WTC11 (cell line): ENCODE data around the gene GFY. TPM values are rescaled to one million over a fixed set of nuclear protein-coding genes. Genes with fewer than 3 reads are reported as not detected.
A peak's percentile ranks its signal among the peaks of the same experiment; 100 is the strongest.

Experiments used
- ATAC-seq: fragments of 200-7000 bp; cut with Tn5 transposase; 2 replicates; pipeline ENCODE4 v1.10.0; 2021; ENCODE audit warnings: mild to moderate bottlenecking, moderate library complexity
- CTCF ChIA-PET: fragments of 300-600 bp; sonication (Branson Sonifier 250); formaldehyde crosslinking; loops from one replicate; lab custom pipeline; 2021; ENCODE audit warnings: antibody characterized with exemption; lab: Charles Lee
- POLR2A ChIA-PET: fragments of 350-600 bp; sonication (Branson Sonifier 250); formaldehyde crosslinking; loops from one replicate; lab custom pipeline; 2021; ENCODE audit warnings: antibody characterized with exemption; lab: Charles Lee
- DNase-seq: peaks from one replicate; pipeline ENCODE4 v3.0.0; 2021; ENCODE audit warnings: low spot score
- H3K27ac Mint-ChIP-seq: 2 replicates; pipeline ENCODE4 v1.8.0; 2021; ENCODE audit warnings: mixed read lengths
- H3K27me3 Mint-ChIP-seq: 2 replicates; pipeline ENCODE4 v1.8.0; 2021; ENCODE audit warnings: low read depth, mild to moderate bottlenecking, moderate library complexity, mixed read lengths
- H3K36me3 Mint-ChIP-seq: 2 replicates; pipeline ENCODE4 v1.8.0; 2021; ENCODE audit warnings: mixed read lengths
- H3K4me1 Mint-ChIP-seq: 2 replicates; pipeline ENCODE4 v1.8.0; 2022; ENCODE audit warnings: mixed read lengths
- H3K4me3 Mint-ChIP-seq: 2 replicates; pipeline ENCODE4 v1.8.0; 2021; ENCODE audit warnings: mild to moderate bottlenecking, moderate library complexity, mixed read lengths
- H3K9me3 Mint-ChIP-seq: 2 replicates; pipeline ENCODE4 v1.8.0; 2021; ENCODE audit warnings: mixed read lengths
- ELF4 ChIP-seq: sonication (generic); formaldehyde crosslinking; IDR thresholded peaks from 2 replicates; pipeline ENCODE4 v1.8.1; 2022; ENCODE audit warnings: low read depth, mild to moderate bottlenecking, moderate library complexity, missing genetic modification reagents
- FOXJ3 ChIP-seq: sonication (generic); formaldehyde crosslinking; IDR thresholded peaks from 2 replicates; pipeline ENCODE4 v1.9.0; 2021; ENCODE audit warnings: missing genetic modification reagents, mild to moderate bottlenecking, borderline replicate concordance
- FOXK1 ChIP-seq: sonication (generic); formaldehyde crosslinking; IDR thresholded peaks from 2 replicates; pipeline ENCODE4 v1.8.0; 2022; ENCODE audit warnings: mild to moderate bottlenecking, moderate library complexity, missing genetic modification reagents
- FOXP1 ChIP-seq: sonication (generic); formaldehyde crosslinking; IDR thresholded peaks from 2 replicates; pipeline ENCODE4 v1.8.0; 2022; ENCODE audit warnings: missing genetic modification reagents, mild to moderate bottlenecking, moderate library complexity, borderline replicate concordance
- GABPB1 ChIP-seq: sonication (generic); formaldehyde crosslinking; IDR thresholded peaks from 2 replicates; pipeline ENCODE4 v1.8.1; 2023; ENCODE audit warnings: mild to moderate bottlenecking, missing genetic modification reagents
- JAZF1 ChIP-seq: fragments of 250-450 bp; sonication (Bioruptor Pico); IDR thresholded peaks from 2 replicates; pipeline ENCODE4 v1.9.0; 2021; ENCODE audit warnings: moderate library complexity, mild to moderate bottlenecking, inconsistent platforms
- JUN ChIP-seq: sonication (generic); formaldehyde crosslinking; IDR thresholded peaks from 2 replicates; pipeline ENCODE4 v1.8.0; 2023; ENCODE audit warnings: mild to moderate bottlenecking, missing genetic modification reagents
- MYBL2 ChIP-seq: sonication (generic); formaldehyde crosslinking; IDR thresholded peaks from 2 replicates; pipeline ENCODE4 v1.8.1; 2023; ENCODE audit warnings: mild to moderate bottlenecking, moderate library complexity, missing genetic modification reagents
- NFE2L1 ChIP-seq: sonication (generic); formaldehyde crosslinking; IDR thresholded peaks from 2 replicates; pipeline ENCODE4 v1.8.1; 2023; ENCODE audit warnings: missing genetic modification reagents
- NR3C1 ChIP-seq: sonication (generic); formaldehyde crosslinking; conservative IDR thresholded peaks from 2 replicates; pipeline ENCODE4 v1.8.1; 2023; ENCODE audit warnings: low read depth, mild to moderate bottlenecking, missing genetic modification reagents
- RORB ChIP-seq: fragments of 250-450 bp; sonication (Bioruptor Pico); IDR thresholded peaks from 2 replicates; pipeline ENCODE4 v1.9.0; 2021; ENCODE audit warnings: mild to moderate bottlenecking
- SMAD4 ChIP-seq: sonication (generic); formaldehyde crosslinking; IDR thresholded peaks from 2 replicates; pipeline ENCODE4 v1.8.0; 2022; ENCODE audit warnings: mild to moderate bottlenecking, missing genetic modification reagents
- SOX15 ChIP-seq: fragments of 250-450 bp; sonication (Bioruptor Pico); IDR thresholded peaks from 2 replicates; pipeline ENCODE4 v1.9.0; 2021; ENCODE audit warnings: mild to moderate bottlenecking
- SP1 ChIP-seq: sonication (generic); formaldehyde crosslinking; conservative IDR thresholded peaks from 2 replicates; pipeline ENCODE4 v1.8.1; 2022; ENCODE audit warnings: missing genetic modification reagents
- TCF7 ChIP-seq: sonication (generic); formaldehyde crosslinking; IDR thresholded peaks from 2 replicates; pipeline ENCODE4 v1.8.0; 2022; ENCODE audit warnings: mild to moderate bottlenecking, low read depth, missing genetic modification reagents, moderate library complexity
- TEAD4 ChIP-seq: sonication (generic); formaldehyde crosslinking; IDR thresholded peaks from 2 replicates; pipeline ENCODE4 v1.8.0; 2022; ENCODE audit warnings: mild to moderate bottlenecking, missing genetic modification reagents
- TP53 ChIP-seq: sonication (generic); formaldehyde crosslinking; IDR thresholded peaks from 2 replicates; pipeline ENCODE4 v1.8.1; 2023; ENCODE audit warnings: mild to moderate bottlenecking, missing genetic modification reagents
- ZBTB21 ChIP-seq: sonication (generic); formaldehyde crosslinking; IDR thresholded peaks from 2 replicates; pipeline ENCODE4 v1.8.1; 2023; ENCODE audit warnings: mild to moderate bottlenecking, missing genetic modification reagents, borderline replicate concordance
- ZNF416 ChIP-seq: fragments of 250-450 bp; sonication (Bioruptor Pico); IDR thresholded peaks from 2 replicates; pipeline ENCODE4 v1.9.0; 2021; ENCODE audit warnings: mild to moderate bottlenecking, inconsistent platforms
- total RNA-seq: library from RNA; stranded (reverse); gene quantifications from 3 replicates; pipeline ENCODE4 v1.2.3, GENCODE V29; 2021
- TF ChIP-seq, protein P1 (sequence below): sonication (generic); formaldehyde crosslinking; conservative IDR thresholded peaks from 2 replicates; pipeline ENCODE4 v1.8.1; 2022; ENCODE audit warnings: mild to moderate bottlenecking, missing genetic modification reagents
- TF ChIP-seq, protein P2 (sequence below): sonication (generic); formaldehyde crosslinking; IDR thresholded peaks from 2 replicates; pipeline ENCODE4 v1.8.0; 2022; ENCODE audit warnings: mild to moderate bottlenecking, missing genetic modification reagents
- TF ChIP-seq, protein P3 (sequence below): sonication (generic); formaldehyde crosslinking; IDR thresholded peaks from 2 replicates; pipeline ENCODE4 v1.8.0; 2022; ENCODE audit warnings: mild to moderate bottlenecking, missing genetic modification reagents
- TF ChIP-seq, protein P4 (sequence below): sonication (generic); formaldehyde crosslinking; IDR thresholded peaks from 2 replicates; pipeline ENCODE4 v1.8.0; 2022; ENCODE audit warnings: mild to moderate bottlenecking, missing genetic modification reagents
- TF ChIP-seq, protein P5 (sequence below): sonication (generic); formaldehyde crosslinking; IDR thresholded peaks from 2 replicates; pipeline ENCODE4 v1.8.1; 2023; ENCODE audit warnings: mild to moderate bottlenecking, missing genetic modification reagents, moderate library complexity
- TF ChIP-seq, protein P6 (sequence below): sonication (generic); formaldehyde crosslinking; IDR thresholded peaks from 2 replicates; pipeline ENCODE4 v1.8.1; 2023; ENCODE audit warnings: mild to moderate bottlenecking, moderate library complexity, missing genetic modification reagents

GFY gene
- total RNA-seq, 1 experiment from 2014 or later, result 0.87 TPM

DNA sequence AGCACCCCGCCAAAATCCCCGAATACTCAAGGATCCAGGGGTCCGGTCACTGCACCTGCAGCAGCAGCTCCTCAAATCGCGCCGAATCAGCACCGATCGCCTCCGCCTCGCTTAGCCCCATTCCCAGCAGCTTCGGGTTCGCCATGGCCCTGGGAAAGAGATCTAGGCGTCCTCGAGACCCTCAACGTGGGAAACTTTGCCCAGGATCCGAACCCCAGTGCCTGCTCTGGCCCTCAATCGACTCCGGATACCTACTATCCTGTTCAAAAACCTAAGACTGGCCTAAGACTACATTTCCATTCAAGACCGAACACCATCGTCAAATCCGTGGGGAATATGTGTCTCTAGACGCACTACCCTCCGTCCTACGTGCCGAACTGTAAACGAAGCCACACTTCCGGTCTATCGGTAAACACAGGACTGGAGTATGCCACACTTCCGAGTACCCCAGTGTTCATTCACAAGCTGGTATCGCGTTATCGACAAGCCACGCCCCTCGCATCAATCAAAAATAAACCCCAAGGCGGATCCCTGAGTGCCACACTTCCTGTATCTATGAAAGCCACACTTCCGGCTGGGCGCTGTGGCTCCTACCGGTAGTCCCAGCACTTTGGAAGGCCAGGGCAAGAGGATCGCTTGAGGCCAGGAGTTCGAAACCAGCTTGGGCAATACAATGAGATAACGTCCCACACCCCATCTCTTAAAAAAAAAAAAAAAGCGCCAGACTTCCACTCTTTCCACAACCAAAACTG, 26.4 kb downstream of the GFY start, which contains the start of gene PIH1D1:
TSS of gene PIH1D1 (minus strand) at position 385 of the 752 bp plus-strand sequence. CDS start at position 145, 240 bp downstream.
- Mint-ChIP-seq H3K27me3 (no peaks in the 10 kb centered on the region), H3K27ac (peak within 1 kb of the TSS; percentile 100), H3K4me1 (peaks cover 36% of the 10 kb centered on the region), H3K4me3 (peak within 1 kb of the TSS; percentile 94)
- ChIA-PET POLR2A (interaction anchor here (0.5 to 1.4 kb wide), 6 partner anchors 9 to 115 kb away, joined by 3 to 5 read pairs (median 3); partner anchors contain the start of gene TEAD2), CTCF (interaction anchor here (0.6 to 3.9 kb wide), 20 partner anchors 10 to 1602 kb away, joined by 3 to 33 read pairs (median 6); partner anchors contain the start of genes DKKL1, FLT3LG, GFY and LIN7B)
- ATAC-seq, result peak; percentile 59
- peak; percentile 96 for DNase-seq
- TF ChIP-seq TCF7 (CRISPR knock-in tag) (0 out of 2 replicates have a peak, but pooled peaks have one; percentile 29), SMAD4 (CRISPR knock-in tag) (peak; percentile 61; the same call in 1 of the 2 replicates), ZBTB21 (no peak), FOXP1 (CRISPR knock-in tag) (peak; percentile 27; the same call in 1 of the 2 replicates), SP1 (peak; percentile 81), RORB (CRISPR knock-in tag) (no peak), JUN (no peak), GABPB1 (CRISPR knock-in tag) (peak; percentile 39; the same call in 1 of the 2 replicates), FOXK1 (CRISPR knock-in tag) (peak; percentile 98), JAZF1 (CRISPR knock-in tag) (no peak), NR3C1 (CRISPR knock-in tag) (no peak)
- TF ChIP-seq, protein P1, sequence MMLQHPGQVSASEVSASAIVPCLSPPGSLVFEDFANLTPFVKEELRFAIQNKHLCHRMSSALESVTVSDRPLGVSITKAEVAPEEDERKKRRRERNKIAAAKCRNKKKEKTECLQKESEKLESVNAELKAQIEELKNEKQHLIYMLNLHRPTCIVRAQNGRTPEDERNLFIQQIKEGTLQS, result no peak
- TF ChIP-seq, protein P2, sequence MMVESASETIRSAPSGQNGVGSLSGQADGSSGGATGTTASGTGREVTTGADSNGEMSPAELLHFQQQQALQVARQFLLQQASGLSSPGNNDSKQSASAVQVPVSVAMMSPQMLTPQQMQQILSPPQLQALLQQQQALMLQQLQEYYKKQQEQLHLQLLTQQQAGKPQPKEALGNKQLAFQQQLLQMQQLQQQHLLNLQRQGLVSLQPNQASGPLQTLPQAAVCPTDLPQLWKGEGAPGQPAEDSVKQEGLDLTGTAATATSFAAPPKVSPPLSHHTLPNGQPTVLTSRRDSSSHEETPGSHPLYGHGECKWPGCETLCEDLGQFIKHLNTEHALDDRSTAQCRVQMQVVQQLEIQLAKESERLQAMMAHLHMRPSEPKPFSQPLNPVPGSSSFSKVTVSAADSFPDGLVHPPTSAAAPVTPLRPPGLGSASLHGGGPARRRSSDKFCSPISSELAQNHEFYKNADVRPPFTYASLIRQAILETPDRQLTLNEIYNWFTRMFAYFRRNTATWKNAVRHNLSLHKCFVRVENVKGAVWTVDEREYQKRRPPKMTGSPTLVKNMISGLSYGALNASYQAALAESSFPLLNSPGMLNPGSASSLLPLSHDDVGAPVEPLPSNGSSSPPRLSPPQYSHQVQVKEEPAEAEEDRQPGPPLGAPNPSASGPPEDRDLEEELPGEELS (CRISPR knock-in tag), result 0 out of 2 replicates have a peak, but pooled peaks have one; percentile 40
- TF ChIP-seq, protein P3, sequence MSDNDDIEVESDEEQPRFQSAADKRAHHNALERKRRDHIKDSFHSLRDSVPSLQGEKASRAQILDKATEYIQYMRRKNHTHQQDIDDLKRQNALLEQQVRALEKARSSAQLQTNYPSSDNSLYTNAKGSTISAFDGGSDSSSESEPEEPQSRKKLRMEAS (CRISPR knock-in tag), result peak; percentile 70
- TF ChIP-seq, protein P4, sequence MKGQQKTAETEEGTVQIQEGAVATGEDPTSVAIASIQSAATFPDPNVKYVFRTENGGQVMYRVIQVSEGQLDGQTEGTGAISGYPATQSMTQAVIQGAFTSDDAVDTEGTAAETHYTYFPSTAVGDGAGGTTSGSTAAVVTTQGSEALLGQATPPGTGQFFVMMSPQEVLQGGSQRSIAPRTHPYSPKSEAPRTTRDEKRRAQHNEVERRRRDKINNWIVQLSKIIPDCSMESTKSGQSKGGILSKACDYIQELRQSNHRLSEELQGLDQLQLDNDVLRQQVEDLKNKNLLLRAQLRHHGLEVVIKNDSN (CRISPR knock-in tag), result peak; percentile 9; the same call in 1 of the 2 replicates
- TF ChIP-seq, all 79 proteins: peak for 9
- H3K36me3 Mint-ChIP-seq, result peaks cover 34% of the 10 kb centered on the region
- no peaks in the 10 kb centered on the region for H3K9me3 Mint-ChIP-seq

DNA sequence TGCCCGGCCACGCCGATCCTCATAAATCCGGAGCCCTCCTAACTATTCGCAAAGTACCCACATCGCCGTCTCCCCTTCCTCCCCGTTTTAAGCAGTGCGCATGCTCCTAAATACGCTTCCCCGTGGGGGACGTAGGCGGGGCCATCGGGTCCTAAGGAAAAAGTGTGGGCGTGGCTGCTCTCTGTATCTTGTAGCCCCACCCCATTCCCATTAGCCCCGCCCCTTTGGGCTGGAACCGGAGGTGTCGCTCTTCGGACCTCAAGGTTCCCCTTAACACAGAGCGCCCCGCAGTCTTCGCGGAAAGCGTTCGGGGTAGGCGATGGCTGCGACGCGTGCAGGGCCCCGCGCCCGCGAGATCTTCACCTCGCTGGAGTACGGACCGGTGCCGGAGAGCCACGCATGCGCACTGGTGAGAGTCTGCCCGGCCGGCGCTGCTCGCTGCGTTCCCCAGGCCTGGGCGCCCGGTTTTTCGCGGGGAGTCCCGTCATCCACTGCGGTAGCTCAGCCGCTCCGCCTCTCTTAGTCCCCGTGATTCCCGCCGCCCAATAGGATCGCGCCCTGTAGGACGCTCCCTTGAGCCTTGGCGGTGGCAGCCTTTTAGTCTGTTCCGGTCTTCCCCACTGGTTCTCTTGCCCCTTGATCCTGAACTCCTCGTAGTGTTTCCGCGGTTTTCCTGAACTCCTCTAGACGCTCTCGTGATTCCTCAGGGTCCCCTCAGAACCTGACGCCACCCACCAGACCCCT, 28.0 kb downstream of the GFY start, which contains the start of gene ALDH16A1:
TSS of gene ALDH16A1 (plus strand) at position 213 of the 744 bp plus-strand sequence. CDS start at position 320, 107 bp downstream.
- Mint-ChIP-seq H3K4me3 (peak within 1 kb of the TSS; percentile 94), H3K9me3 (no peaks in the 10 kb centered on the region), H3K36me3 (peaks cover 35% of the 10 kb centered on the region), H3K4me1 (peaks cover 26% of the 10 kb centered on the region), H3K27me3 (no peaks in the 10 kb centered on the region), H3K27ac (peak within 1 kb of the TSS; percentile 100)
- ATAC-seq (peak; percentile 90), DNase-seq (peak; percentile 96)
- ChIA-PET CTCF (interaction anchor here (0.6 to 3.9 kb wide), 20 partner anchors 8 to 453 kb away, joined by 3 to 33 read pairs (median 5); partner anchors contain the start of genes DKKL1, GFY, LIN7B and SLC17A7), POLR2A (interaction anchor here (0.5 to 2.1 kb wide), 11 partner anchors 11 to 542 kb away, joined by 3 to 7 read pairs (median 4); partner anchors contain the start of gene RCN3)
- TF ChIP-seq TEAD4 (no peak), ZNF416 (CRISPR knock-in tag) (no peak), TP53 (CRISPR knock-in tag) (no peak), MYBL2 (no peak), ELF4 (no peak), NFE2L1 (CRISPR knock-in tag) (peak; percentile 24; the same call in 1 of the 2 replicates), FOXJ3 (no peak), SOX15 (CRISPR knock-in tag) (no peak)
- TF ChIP-seq, protein P5, sequence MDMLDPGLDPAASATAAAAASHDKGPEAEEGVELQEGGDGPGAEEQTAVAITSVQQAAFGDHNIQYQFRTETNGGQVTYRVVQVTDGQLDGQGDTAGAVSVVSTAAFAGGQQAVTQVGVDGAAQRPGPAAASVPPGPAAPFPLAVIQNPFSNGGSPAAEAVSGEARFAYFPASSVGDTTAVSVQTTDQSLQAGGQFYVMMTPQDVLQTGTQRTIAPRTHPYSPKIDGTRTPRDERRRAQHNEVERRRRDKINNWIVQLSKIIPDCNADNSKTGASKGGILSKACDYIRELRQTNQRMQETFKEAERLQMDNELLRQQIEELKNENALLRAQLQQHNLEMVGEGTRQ, result peak; percentile 95
- TF ChIP-seq, protein P4 (CRISPR knock-in tag), result peak; percentile 95
- TF ChIP-seq, protein P6, sequence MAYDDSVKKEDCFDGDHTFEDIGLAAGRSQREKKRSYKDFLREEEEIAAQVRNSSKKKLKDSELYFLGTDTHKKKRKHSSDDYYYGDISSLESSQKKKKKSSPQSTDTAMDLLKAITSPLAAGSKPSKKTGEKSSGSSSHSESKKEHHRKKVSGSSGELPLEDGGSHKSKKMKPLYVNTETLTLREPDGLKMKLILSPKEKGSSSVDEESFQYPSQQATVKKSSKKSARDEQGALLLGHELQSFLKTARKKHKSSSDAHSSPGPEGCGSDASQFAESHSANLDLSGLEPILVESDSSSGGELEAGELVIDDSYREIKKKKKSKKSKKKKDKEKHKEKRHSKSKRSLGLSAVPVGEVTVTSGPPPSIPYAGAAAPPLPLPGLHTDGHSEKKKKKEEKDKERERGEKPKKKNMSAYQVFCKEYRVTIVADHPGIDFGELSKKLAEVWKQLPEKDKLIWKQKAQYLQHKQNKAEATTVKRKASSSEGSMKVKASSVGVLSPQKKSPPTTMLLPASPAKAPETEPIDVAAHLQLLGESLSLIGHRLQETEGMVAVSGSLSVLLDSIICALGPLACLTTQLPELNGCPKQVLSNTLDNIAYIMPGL, result 0 out of 2 replicates have a peak, but pooled peaks have one; percentile 38
